Gastroesophageal sphincter (tissue), 4 donors: ENCODE data around the gene DNAL4. TPM values are rescaled to one million over a fixed set of nuclear protein-coding genes. Genes with fewer than 3 reads are reported as not detected.

Experiments
- ATAC-seq: fragments of 150-250 bp; one replicate; pipeline ENCODE4 v1.9.1; 2016; ENCODE audit warnings: mild to moderate bottlenecking, moderate library complexity
- H3K27ac ChIP-seq, 4 donors: fragments of 200-600 bp; sonication (generic) in 3 of 4; 1 replicate in 3 of 4; 2 replicates in 1 of 4; pipeline ENCODE4 v1.5.1; 2016 to 2019
- H3K27me3 ChIP-seq: fragments of 200-600 bp; sonication (generic); one replicate; pipeline ENCODE4 v1.5.1; 2019
- H3K36me3 ChIP-seq, 2 donors: fragments of 200-600 bp; sonication (generic); one replicate each; pipeline ENCODE4 v1.5.1; 2019; ENCODE audit warnings: control low read depth in 1 of 2
- H3K4me1 ChIP-seq, 3 donors: fragments of 200-600 bp; sonication (generic); 1 replicate in 2 of 3; 2 replicates in 1 of 3; pipeline ENCODE4 v1.5.1; 2016 to 2019; ENCODE audit warnings: control low read depth in 2 of 3
- H3K4me3 ChIP-seq, 2 donors: fragments of 200-600 bp; sonication (generic); one replicate each; pipeline ENCODE4 v1.5.1; 2019; ENCODE audit warnings: mild to moderate bottlenecking in 1 of 2, moderate library complexity in 1 of 2
- H3K9me3 ChIP-seq, 3 donors: fragments of 200-600 bp; sonication (generic); one replicate each; pipeline ENCODE4 v1.5.1; 2017 to 2019; ENCODE audit warnings: control low read depth in 2 of 3
- CTCF ChIP-seq, 4 experiments: fragments of 200-600 bp in 2 of 4; fragments of 450-650 bp in 2 of 4; sonication (generic) in 1 of 4; IDR thresholded peaks; one replicate each; pipeline ENCODE4 v1.5.1; 2017 to 2019; ENCODE audit warnings: antibody characterized with exemption in 4 of 4, mild to moderate bottlenecking in 2 of 4, moderate library complexity in 2 of 4
- EP300 ChIP-seq: sonication (generic); formaldehyde crosslinking; IDR thresholded peaks from one replicate; pipeline ENCODE4 v1.6.1; 2017; ENCODE audit warnings: antibody characterized with exemption, mild to moderate bottlenecking
- POLR2A ChIP-seq, 2 donors: fragments of 450-650 bp; IDR thresholded peaks; one replicate each; pipeline ENCODE4 v1.6.1; 2017; ENCODE audit warnings: antibody characterized with exemption in 2 of 2, mild to moderate bottlenecking in 2 of 2, moderate library complexity in 1 of 2
- POLR2AphosphoS5 ChIP-seq: sonication (generic); formaldehyde crosslinking; IDR thresholded peaks from one replicate; pipeline ENCODE4 v1.6.1; 2017; ENCODE audit warnings: antibody characterized with exemption
- WGBS, 2 donors: methylation state at CpG; one replicate each; pipeline ENCODE4 v1.1.5; 2018; ENCODE audit warnings: low coverage in 1 of 2; 5-methylcytosine and 5-hydroxymethylcytosine counted together
- total RNA-seq, 4 donors: library from RNA; depleted of rRNA; stranded (reverse); fragments of >200 nt; gene quantifications; one replicate each; pipeline ENCODE4 v1.1.0, GENCODE V29; 2016

The DNAL4 gene
- total RNA-seq, 4 donors from 2014 or later: 10.0 to 16.1 (median 14.6) TPM

DNA sequence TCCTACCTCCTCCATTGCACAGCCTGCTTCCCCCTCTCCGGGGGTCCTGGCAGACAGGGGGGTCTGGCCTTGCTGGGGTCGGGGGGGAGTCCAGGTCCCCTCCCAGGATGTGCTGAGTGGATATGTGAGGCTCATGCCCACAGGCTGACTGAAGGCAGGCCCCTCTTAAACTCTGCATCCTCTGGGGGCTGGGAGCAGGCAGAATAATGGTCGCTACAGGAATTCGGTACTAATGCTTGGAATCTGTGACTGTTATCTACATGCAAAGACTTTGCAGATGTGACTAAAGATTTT is 36.5 kb downstream of the DNAL4 start:
- 81% methylated on average over 2 of the region's 4 CpGs; no CpG with 5 or more reads in 1 of the 2 donors for WGBS, 2 donors
- H3K4me3 ChIP-seq: no peak overlapping the region
- TF ChIP-seq CTCF (IDR thresholded peaks at IDR 0.05): no peak
- TF ChIP-seq POLR2A (IDR thresholded peaks at IDR 0.05): no peak
- no peak for TF ChIP-seq POLR2AphosphoS5
- no peak for TF ChIP-seq EP300
- no peaks in the 10 kb centered on the region for H3K9me3 ChIP-seq
- peak overlapping the region in 2 of 4 donors; percentile 94 to 99 for H3K27ac ChIP-seq
- no peaks in the 10 kb centered on the region for H3K27me3 ChIP-seq
- H3K4me1 ChIP-seq: peaks cover 5 to 35% (median 20%) of the 10 kb centered on the region in 3 donors
- peaks cover 0 to 13% of the 10 kb centered on the region in 2 donors for H3K36me3 ChIP-seq
- no peak for ATAC-seq

GRCh38 chr22:38756711-38757463 is 37.1 kb downstream of the DNAL4 start:
- Histone ChIP-seq H3K27me3 (no peaks in the 10 kb centered on the region), H3K4me1 (peaks cover 5 to 40% (median 20%) of the 10 kb centered on the region in 3 donors), H3K4me3 (peak overlapping the region; percentile 46 to 87), H3K9me3 (no peaks in the 10 kb centered on the region), H3K27ac (peak overlapping the region; percentile 71 to 100 (median 96)), H3K36me3 (peaks cover 0 to 19% of the 10 kb centered on the region in 2 donors)
- ATAC-seq: no peak
- TF ChIP-seq CTCF (IDR thresholded peaks at IDR 0.05) (no peak), POLR2A (IDR thresholded peaks at IDR 0.05) (no peak), EP300 (no peak), POLR2AphosphoS5 (no peak)
- WGBS, 2 donors: 49 to 68% methylated on average over 9 to 11 of the region's 17 CpGs

DNA sequence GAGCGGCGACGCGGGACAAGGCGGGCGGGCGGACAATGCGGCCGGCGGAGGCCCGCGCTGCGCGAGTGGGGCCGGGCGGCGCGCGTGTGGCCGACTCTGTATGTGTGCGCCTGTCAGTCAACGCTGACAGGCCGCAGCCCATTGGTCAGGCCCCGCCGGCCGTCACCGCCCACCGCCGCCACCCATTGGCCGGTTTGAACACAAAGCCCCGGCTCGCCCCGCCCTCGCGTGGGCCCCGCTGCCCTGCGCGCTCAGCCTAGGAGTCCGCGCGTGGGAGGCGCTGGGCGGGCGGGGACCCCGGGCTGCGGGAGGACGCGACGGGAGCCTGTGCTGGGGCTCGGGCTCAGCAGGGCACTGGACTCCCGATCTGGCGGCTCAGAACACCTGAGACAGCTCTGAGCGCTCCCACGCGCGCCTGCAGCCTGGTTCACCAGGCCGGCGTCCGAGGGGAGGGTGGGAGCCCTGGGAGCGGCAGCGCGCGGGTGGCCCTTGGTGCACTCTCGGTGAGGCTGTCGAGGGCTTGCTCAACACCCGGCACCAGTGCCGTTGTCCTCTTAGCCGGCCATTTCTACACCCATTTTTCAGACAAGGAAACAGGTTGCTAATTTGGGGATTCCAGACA is 37.9 kb downstream of the DNAL4 start, which contains the start of gene SUN2:
Gene SUN2 (minus strand): TSS at position 88 of the 622 bp plus-strand sequence. CDS start 3,370 bp downstream, outside the sequence.
- Histone ChIP-seq H3K27me3 (no peaks in the 10 kb centered on the region), H3K9me3 (no peaks in the 10 kb centered on the region), H3K36me3 (peaks cover under 1 to 27% of the 10 kb centered on the region in 2 donors), H3K27ac (peak within 1 kb of the TSS; percentile 92 to 100 (median 96)), H3K4me3 (peak within 1 kb of the TSS; percentile 46 to 87), H3K4me1 (peaks cover 5 to 49% (median 20%) of the 10 kb centered on the region in 3 donors)
- peak; percentile 89 for ATAC-seq
- peak; percentile 78 to 97 for TF ChIP-seq POLR2A (IDR thresholded peaks at IDR 0.05)
- peak; percentile 64 for TF ChIP-seq POLR2AphosphoS5
- TF ChIP-seq EP300: no peak
- TF ChIP-seq CTCF (IDR thresholded peaks at IDR 0.05): peak in 1 of 4 experiments; percentile 7
- WGBS, 2 donors: 0% methylated on average over 8 of the region's 68 CpGs; no CpG with 5 or more reads in 1 of the 2 donors

- WGBS, 2 donors: 0% methylated on average over 7 of the region's 74 CpGs; no CpG with 5 or more reads in 1 of the 2 donors
- no peaks in the 10 kb centered on the region for H3K27me3 ChIP-seq
- peaks cover 3 to 34% of the 10 kb centered on the region in 2 donors for H3K36me3 ChIP-seq
- peak; percentile 90 for ATAC-seq
- H3K4me3 ChIP-seq: peak overlapping the region; percentile 46 to 87
- peaks cover 5 to 56% (median 20%) of the 10 kb centered on the region in 3 donors for H3K4me1 ChIP-seq
- peak overlapping the region; percentile 92 to 100 (median 96) for H3K27ac ChIP-seq
- no peaks in the 10 kb centered on the region for H3K9me3 ChIP-seq
- TF ChIP-seq CTCF (IDR thresholded peaks at IDR 0.05): peak in 1 of 4 experiments; percentile 21
- TF ChIP-seq EP300: no peak
- TF ChIP-seq POLR2AphosphoS5: peak; percentile 96
- TF ChIP-seq POLR2A (IDR thresholded peaks at IDR 0.05): peak in 1 of 2 donors; percentile 65
These were observed 38.6 kb downstream of the DNAL4 start for GRCh38 chr22:38755155-38755910.
